Bronchial epithelial cell (primary cell): ENCODE results near the gene FBLN5. TPM values are rescaled to one million over a fixed set of nuclear protein-coding genes. Genes with fewer than 3 reads are reported as not detected.

Experiments
- DNase-seq: peaks from one replicate; pipeline ENCODE4 v3.0.0-alpha.2; 2010; ENCODE audit warnings: low read depth
- FAIRE-seq: peaks from 2 replicates; lab custom pipeline; 2011; peaks lifted over from hg19 to GRCh38; lab: Jason Lieb, UNC
- H3K27me3 ChIP-seq: 2 replicates; pipeline ENCODE4 v1.5.1; 2011; ENCODE audit warnings: low read length; ENCODE audit not compliant: control insufficient read depth, insufficient read depth
- H3K36me3 ChIP-seq: 2 replicates; pipeline ENCODE4 v1.5.1; 2011; ENCODE audit warnings: low read length; ENCODE audit not compliant: control insufficient read depth, insufficient read depth
- H3K4me3 ChIP-seq: 2 replicates; pipeline ENCODE4 v1.5.1; 2011; ENCODE audit warnings: mild to moderate bottlenecking, low read depth, low read length, control low read depth
- total RNA-seq: library from RNA; depleted of rRNA; stranded (reverse); fragments of >200 nt; gene quantifications from 2 replicates; pipeline ENCODE4 v1.2.1, GENCODE V29; 2014
- TF ChIP-seq, protein P1 (sequence below): IDR thresholded peaks from 2 replicates; pipeline ENCODE4 v1.5.1; 2011; ENCODE audit warnings: mild to moderate bottlenecking, moderate library complexity, low read length, control low read depth, inconsistent platforms; ENCODE audit not compliant: insufficient read depth, severe bottlenecking

FBLN5 gene
- total RNA-seq, 1 donor from 2014 or later = 0.26 TPM

DNA sequence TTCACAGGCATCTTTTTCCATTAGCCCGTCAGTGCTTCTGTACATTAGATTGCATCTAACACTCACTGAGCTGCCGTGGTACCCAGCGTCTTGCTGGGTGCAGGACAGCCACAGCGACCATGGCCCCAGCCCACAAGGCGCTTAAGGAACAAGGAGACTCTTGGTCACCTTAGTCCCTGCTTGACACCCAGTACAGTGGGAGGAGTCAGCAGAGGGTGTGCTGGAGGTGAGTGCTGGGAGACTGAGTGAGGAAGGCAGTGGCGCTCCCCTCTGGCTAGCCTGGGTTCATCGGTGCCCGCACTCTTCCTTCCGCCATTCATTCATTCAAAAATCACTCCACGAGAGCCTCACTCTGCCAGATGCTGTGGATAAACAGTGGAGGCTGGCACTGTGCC, 21.8 kb downstream of the FBLN5 start:
- no peaks in the 10 kb centered on the region for H3K36me3 ChIP-seq
- DNase-seq (no peak), FAIRE-seq (no peak)

DNA sequence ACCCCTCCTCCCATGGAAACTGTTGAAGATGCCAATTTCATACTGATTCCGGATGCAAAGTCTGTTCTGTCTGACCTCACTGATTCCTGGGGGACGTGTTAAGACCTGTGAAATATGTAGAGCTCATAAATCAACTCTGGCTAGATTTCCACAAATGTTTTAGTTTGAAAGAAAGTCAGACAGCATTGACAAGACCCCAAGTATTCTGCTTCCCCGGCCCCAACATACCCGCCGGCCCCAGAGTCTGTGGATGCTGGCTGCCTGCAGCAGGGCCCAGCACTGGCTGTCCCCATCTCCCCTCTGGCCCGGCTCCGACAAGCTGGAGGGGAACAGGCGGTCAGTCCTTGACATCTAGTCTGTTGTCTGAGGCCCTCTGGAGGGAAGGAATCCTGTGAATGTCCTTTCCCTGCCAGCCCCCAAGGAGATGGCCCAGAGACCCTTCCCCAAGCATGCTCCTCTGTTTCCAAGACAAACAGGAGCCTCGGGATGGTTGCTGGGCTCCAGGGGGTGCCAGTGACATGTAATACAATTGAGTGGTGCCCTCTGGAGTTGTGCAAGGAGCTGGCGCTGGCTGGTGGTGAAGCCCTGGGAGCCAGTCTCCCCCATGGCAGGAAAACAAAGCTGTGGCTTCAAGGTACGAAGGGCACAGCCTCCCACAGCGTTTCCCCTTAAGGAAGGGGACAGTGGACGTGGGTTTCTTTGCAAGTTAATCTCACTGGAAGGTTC, 22.3 kb downstream of the FBLN5 start:
- TF ChIP-seq, protein P1, sequence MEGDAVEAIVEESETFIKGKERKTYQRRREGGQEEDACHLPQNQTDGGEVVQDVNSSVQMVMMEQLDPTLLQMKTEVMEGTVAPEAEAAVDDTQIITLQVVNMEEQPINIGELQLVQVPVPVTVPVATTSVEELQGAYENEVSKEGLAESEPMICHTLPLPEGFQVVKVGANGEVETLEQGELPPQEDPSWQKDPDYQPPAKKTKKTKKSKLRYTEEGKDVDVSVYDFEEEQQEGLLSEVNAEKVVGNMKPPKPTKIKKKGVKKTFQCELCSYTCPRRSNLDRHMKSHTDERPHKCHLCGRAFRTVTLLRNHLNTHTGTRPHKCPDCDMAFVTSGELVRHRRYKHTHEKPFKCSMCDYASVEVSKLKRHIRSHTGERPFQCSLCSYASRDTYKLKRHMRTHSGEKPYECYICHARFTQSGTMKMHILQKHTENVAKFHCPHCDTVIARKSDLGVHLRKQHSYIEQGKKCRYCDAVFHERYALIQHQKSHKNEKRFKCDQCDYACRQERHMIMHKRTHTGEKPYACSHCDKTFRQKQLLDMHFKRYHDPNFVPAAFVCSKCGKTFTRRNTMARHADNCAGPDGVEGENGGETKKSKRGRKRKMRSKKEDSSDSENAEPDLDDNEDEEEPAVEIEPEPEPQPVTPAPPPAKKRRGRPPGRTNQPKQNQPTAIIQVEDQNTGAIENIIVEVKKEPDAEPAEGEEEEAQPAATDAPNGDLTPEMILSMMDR = no peak
- H3K4me3 ChIP-seq = no peak overlapping the region
- peak; percentile 63 for DNase-seq
- H3K36me3 ChIP-seq = no peaks in the 10 kb centered on the region
- H3K27me3 ChIP-seq = no peaks in the 10 kb centered on the region
- no peak for FAIRE-seq

More for the DNA sequence above, 21.8 kb downstream of the FBLN5 start:
- Histone ChIP-seq H3K27me3 (no peaks in the 10 kb centered on the region), H3K4me3 (no peak overlapping the region)
- TF ChIP-seq, protein P1 = no peak

DNA sequence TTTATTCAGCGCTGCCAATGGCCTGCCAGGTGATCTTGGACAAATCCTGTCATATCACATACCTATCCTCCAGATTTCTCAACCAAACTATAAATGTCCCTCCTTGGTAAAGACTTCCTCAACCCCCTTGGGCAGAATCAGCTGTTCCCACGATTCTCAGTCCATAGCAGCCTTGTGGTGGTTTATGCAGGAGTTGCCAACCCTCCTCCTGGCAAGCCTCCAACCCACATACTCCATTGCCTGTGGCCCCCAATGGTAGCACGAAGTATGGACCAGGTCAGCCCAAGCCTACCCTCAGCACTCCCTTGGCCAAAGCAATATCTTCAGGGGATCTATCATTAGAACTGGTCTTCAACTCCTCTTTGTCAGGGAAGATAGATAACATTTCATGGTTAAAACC, 27.0 kb downstream of the FBLN5 start:
- TF ChIP-seq, protein P1 = no peak
- Histone ChIP-seq H3K27me3 (no peaks in the 10 kb centered on the region), H3K36me3 (no peaks in the 10 kb centered on the region), H3K4me3 (no peak overlapping the region)
- FAIRE-seq (no peak), DNase-seq (no peak)

DNA sequence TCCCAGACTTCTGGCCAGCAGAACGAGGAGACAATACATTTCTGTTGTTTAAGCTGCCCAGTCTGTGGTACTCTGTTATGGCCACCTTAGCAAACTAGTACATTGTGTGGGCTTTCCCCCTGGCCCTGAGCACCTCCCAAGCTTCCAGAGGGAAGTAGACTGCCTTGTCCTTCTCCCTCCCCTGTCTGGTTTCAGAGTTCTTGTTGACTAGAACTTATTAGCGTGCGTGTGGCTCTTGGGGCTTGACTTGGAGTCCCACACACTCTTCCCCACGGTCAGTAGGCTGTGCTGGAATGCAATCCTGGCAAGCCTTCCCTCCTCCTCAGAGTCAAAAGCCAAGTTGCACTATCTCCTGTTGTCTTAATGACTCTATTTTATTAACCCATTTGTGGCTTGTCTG, 27.7 kb downstream of the FBLN5 start:
- Histone ChIP-seq H3K36me3 (no peaks in the 10 kb centered on the region), H3K4me3 (no peak overlapping the region), H3K27me3 (no peaks in the 10 kb centered on the region)
- TF ChIP-seq, protein P1 = no peak
- FAIRE-seq (no peak), DNase-seq (no peak)

DNA sequence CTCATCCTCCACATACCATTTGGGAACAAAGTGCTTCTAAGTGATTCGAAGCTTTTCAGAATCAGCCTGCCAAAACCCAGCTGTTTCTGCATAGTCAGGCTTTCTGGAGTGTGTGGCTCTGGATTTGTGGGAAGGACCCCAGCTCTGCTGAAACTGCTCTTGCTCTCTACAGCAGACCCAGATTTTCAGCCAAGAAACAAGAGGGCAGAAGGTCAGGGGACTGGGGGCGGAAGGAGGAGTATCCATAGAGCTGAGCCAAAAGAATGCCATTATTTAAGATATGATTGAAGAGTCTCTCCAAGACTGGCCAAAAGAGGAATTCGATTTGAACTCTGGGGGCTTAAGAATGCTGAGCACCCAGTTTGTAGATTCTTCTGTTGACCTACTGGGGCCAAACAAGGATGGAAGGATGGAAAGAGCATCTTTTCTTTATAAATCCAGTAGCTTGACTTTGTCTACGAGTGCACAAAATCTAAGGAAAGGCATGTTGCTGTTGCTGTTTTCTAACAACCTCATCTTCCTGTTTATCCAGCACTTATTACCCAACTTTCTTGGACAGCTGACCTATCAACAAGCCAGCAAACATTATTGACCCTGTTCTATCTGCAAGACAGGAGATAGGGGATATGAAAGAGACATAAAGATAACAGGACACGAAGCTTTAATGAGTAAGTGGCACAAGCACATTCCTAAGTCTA, 29.2 kb downstream of the FBLN5 start:
- TF ChIP-seq, protein P1 = no peak
- Histone ChIP-seq H3K27me3 (no peaks in the 10 kb centered on the region), H3K36me3 (no peaks in the 10 kb centered on the region), H3K4me3 (no peak overlapping the region)
- DNase-seq (no peak), FAIRE-seq (no peak)
